Chondrocyte (in vitro differentiated cells): ENCODE results near the gene FNDC11. TPM values are rescaled to one million over a fixed set of nuclear protein-coding genes. Genes with fewer than 3 reads are reported as not detected.

ENCODE experiments used
- DNase-seq: peaks from one replicate; pipeline ENCODE4 v3.0.0; 2021; ENCODE audit warnings: mixed read lengths, low spot score
- H3K27ac Mint-ChIP-seq: one replicate; pipeline ENCODE4 v1.8.0; 2021; ENCODE audit warnings: mild to moderate bottlenecking, moderate library complexity, mixed read lengths; ENCODE audit not compliant: unreplicated experiment
- H3K27me3 Mint-ChIP-seq: 2 replicates; pipeline ENCODE4 v1.8.0; 2021; ENCODE audit warnings: low read depth, mixed read lengths
- H3K36me3 Mint-ChIP-seq: 2 replicates; pipeline ENCODE4 v1.8.0; 2021; ENCODE audit warnings: low read depth, mixed read lengths
- H3K4me1 Mint-ChIP-seq: 2 replicates; pipeline ENCODE4 v1.8.0; 2021; ENCODE audit warnings: low read depth, mild to moderate bottlenecking, mixed read lengths
- H3K4me3 Mint-ChIP-seq: one replicate; pipeline ENCODE4 v1.8.0; 2021; ENCODE audit warnings: mild to moderate bottlenecking, moderate library complexity, mixed read lengths; ENCODE audit not compliant: unreplicated experiment
- H3K9me3 Mint-ChIP-seq: 2 replicates; pipeline ENCODE4 v1.8.0; 2021; ENCODE audit warnings: low read depth, mixed read lengths
- CTCF ChIP-seq: fragments of 200-600 bp; sonication (generic); IDR thresholded peaks from 2 replicates; pipeline ENCODE4 v1.5.0; 2021; ENCODE audit warnings: antibody characterized with exemption, mild to moderate bottlenecking, moderate library complexity
- long read RNA-seq: library from polyadenylated mRNA; stranded (forward); transcript quantifications from one replicate; pipeline ENCODE4 v2.0.0, GENCODE V29; 2021
- total RNA-seq: library from RNA; stranded (reverse); gene quantifications from 3 replicates; pipeline ENCODE4 v1.2.1, GENCODE V29; 2021

FNDC11 gene
- 0.25 to 0.38 TPM in 2 of 3 replicates, not detected in the other for total RNA-seq
- long read RNA-seq, result 0 reads

- H3K27ac Mint-ChIP-seq, result no peak within 1 kb of the TSS
- H3K27me3 Mint-ChIP-seq, result peaks cover 2% of the 10 kb centered on the region
- no peaks in the 10 kb centered on the region for H3K4me1 Mint-ChIP-seq
- DNase-seq, result no peak
- H3K9me3 Mint-ChIP-seq, result no peaks in the 10 kb centered on the region
- H3K4me3 Mint-ChIP-seq, result peak within 1 kb of the TSS; percentile 59
- no peaks in the 10 kb centered on the region for H3K36me3 Mint-ChIP-seq
- TF ChIP-seq CTCF, result no peak
Observed at GRCh38 chr20:63553933-63554290, at the start of gene FNDC11. FNDC11 (plus strand) TSS chr20:63554159; CDS start chr20:63555664, 1,505 bp downstream.

- no peak for TF ChIP-seq CTCF
- no peak for DNase-seq
- H3K27me3 Mint-ChIP-seq, result peaks cover 8% of the 10 kb centered on the region
- peaks cover 24% of the 10 kb centered on the region for H3K9me3 Mint-ChIP-seq
- H3K36me3 Mint-ChIP-seq, result peaks cover 10% of the 10 kb centered on the region
- H3K27ac Mint-ChIP-seq, result no peak overlapping the region
- H3K4me3 Mint-ChIP-seq, result no peak overlapping the region
- H3K4me1 Mint-ChIP-seq, result no peaks in the 10 kb centered on the region
Observed at GRCh38 chr20:63504642-63505041, 49.3 kb upstream of the FNDC11 start.

- H3K27me3 Mint-ChIP-seq, result peaks cover 8% of the 10 kb centered on the region
- no peaks in the 10 kb centered on the region for H3K4me1 Mint-ChIP-seq
- TF ChIP-seq CTCF, result no peak
- no peak for DNase-seq
- peaks cover 10% of the 10 kb centered on the region for H3K36me3 Mint-ChIP-seq
- no peak overlapping the region for H3K4me3 Mint-ChIP-seq
- H3K27ac Mint-ChIP-seq, result no peak overlapping the region
- H3K9me3 Mint-ChIP-seq, result peaks cover 24% of the 10 kb centered on the region
Observed at GRCh38 chr20:63505281-63505680, 48.7 kb upstream of the FNDC11 start.

- Mint-ChIP-seq H3K36me3 (peaks cover 10% of the 10 kb centered on the region), H3K27me3 (peaks cover 8% of the 10 kb centered on the region), H3K4me1 (no peaks in the 10 kb centered on the region), H3K27ac (no peak overlapping the region), H3K4me3 (no peak overlapping the region), H3K9me3 (peaks cover 24% of the 10 kb centered on the region)
- TF ChIP-seq CTCF, result no peak
- no peak for DNase-seq
Observed at GRCh38 chr20:63505723-63506122, 48.2 kb upstream of the FNDC11 start.

- no peak for DNase-seq
- peaks cover 10% of the 10 kb centered on the region for H3K36me3 Mint-ChIP-seq
- peaks cover 24% of the 10 kb centered on the region for H3K9me3 Mint-ChIP-seq
- peaks cover 9% of the 10 kb centered on the region for H3K27me3 Mint-ChIP-seq
- no peak for TF ChIP-seq CTCF
- no peaks in the 10 kb centered on the region for H3K4me1 Mint-ChIP-seq
- H3K27ac Mint-ChIP-seq, result no peak overlapping the region
- no peak overlapping the region for H3K4me3 Mint-ChIP-seq
Observed at GRCh38 chr20:63507083-63507743, 46.7 kb upstream of the FNDC11 start.
